Fibroblast of skin of left biceps (primary cell): ENCODE data around the gene SACM1L.
"Not testable (repeated sequence)": the region's sequence is repeated elsewhere in the genome, so short reads cannot be mapped to it uniquely, and the experiment has no call there.

Experiments used
- DNase-seq, 2 experiments: peaks; one replicate each; pipeline ENCODE4 v3.0.0-alpha.2; 2013; ENCODE audit warnings: low read depth in 2 of 2

SACM1L gene

GRCh38 chr3:45666757-45667431 is 22.3 kb upstream of the SACM1L start:
- DNase-seq: no peak

- DNase-seq: no peak
These were observed 21.6 kb upstream of the SACM1L start for GRCh38 chr3:45667569-45667934.

- no peak for DNase-seq
These were observed 18.8 kb upstream of the SACM1L start for GRCh38 chr3:45670436-45670835.

- DNase-seq: peak; percentile 84 to 85
These were observed 18.2 kb upstream of the SACM1L start for GRCh38 chr3:45670991-45671390.

GRCh38 chr3:45673273-45673672 is 15.9 kb upstream of the SACM1L start:
- no peak for DNase-seq

GRCh38 chr3:45676325-45677032 is 12.7 kb upstream of the SACM1L start:
- DNase-seq: no peak

- DNase-seq: no peak
These were observed 12.2 kb upstream of the SACM1L start for GRCh38 chr3:45677033-45677446.

- DNase-seq: no peak
These were observed 11.4 kb upstream of the SACM1L start for GRCh38 chr3:45677841-45678240.

- no peak for DNase-seq
These were observed 9.4 kb upstream of the SACM1L start for GRCh38 chr3:45679805-45680204.

GRCh38 chr3:45681221-45681620 is 8.0 kb upstream of the SACM1L start:
- no peak for DNase-seq

- no peak for DNase-seq
These were observed 7.3 kb upstream of the SACM1L start for GRCh38 chr3:45681846-45682245.

GRCh38 chr3:45682311-45682710 is 6.9 kb upstream of the SACM1L start:
- no peak for DNase-seq

GRCh38 chr3:45682786-45683185 is 6.4 kb upstream of the SACM1L start:
- no peak for DNase-seq

GRCh38 chr3:45683417-45684326 is 5.5 kb upstream of the SACM1L start:
- DNase-seq: no peak

- DNase-seq: no peak
These were observed 4.8 kb upstream of the SACM1L start for GRCh38 chr3:45684327-45684892.

- DNase-seq: not testable (repeated sequence)
These were observed 3.5 kb upstream of the SACM1L start for GRCh38 chr3:45685722-45686121.

GRCh38 chr3:45686850-45687249 is 2.3 kb upstream of the SACM1L start:
- DNase-seq: no peak

GRCh38 chr3:45687828-45688193 is 1.4 kb upstream of the SACM1L start:
- DNase-seq: no peak

- DNase-seq: no peak
These were observed 858 bp upstream of the SACM1L start for GRCh38 chr3:45688194-45688881.

- DNase-seq: no peak
These were observed 570 bp downstream of the SACM1L start for GRCh38 chr3:45689787-45690145.

- no peak for DNase-seq
These were observed 1.3 kb downstream of the SACM1L start for GRCh38 chr3:45690336-45691035.
